Smooth muscle cell of the brain vasculature (primary cell): ENCODE data around the gene FAAP20.

Experiments used
- DNase-seq: peaks from one replicate; pipeline ENCODE4 v3.0.0-alpha.2; 2012; ENCODE audit warnings: low read depth, low spot score

The FAAP20 gene, protein sequence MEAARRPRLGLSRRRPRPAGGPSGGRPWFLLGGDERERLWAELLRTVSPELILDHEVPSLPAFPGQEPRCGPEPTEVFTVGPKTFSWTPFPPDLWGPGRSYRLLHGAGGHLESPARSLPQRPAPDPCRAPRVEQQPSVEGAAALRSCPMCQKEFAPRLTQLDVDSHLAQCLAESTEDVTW

DNA sequence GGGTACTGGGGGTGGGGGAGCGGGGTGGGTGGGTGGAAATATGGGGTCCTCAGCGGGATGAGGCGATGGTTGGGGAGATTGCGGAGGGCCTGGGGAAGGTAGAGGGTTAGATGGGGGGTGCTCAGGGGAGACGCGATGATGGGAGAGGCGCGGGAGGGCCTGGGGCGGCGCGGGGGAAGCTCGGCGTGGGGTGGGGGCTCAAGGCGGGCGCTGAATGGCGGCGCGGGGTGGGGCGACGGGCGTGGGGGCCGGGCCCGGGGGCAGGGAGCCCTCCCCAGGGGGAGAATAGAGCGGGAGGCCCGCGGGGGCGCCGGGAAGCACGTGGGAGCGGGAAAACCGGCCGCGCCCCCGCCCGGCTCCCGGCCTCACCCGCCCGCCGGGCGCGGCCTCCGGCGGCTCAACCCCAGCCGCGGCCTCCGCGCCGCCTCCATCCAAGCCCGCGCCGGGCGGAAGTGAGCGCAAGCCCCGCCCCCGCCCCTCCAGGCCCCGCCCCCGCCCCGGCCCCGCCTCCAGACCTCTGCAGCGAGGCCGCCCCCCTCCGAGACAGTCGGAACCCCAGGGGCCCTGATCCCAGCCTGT lies at the start of gene FAAP20:
Gene FAAP20, minus strand, starts transcription at position 454 of the 579 bp plus-strand sequence. Its CDS starts 23 bp downstream, at position 431.
- no peak for DNase-seq

DNA sequence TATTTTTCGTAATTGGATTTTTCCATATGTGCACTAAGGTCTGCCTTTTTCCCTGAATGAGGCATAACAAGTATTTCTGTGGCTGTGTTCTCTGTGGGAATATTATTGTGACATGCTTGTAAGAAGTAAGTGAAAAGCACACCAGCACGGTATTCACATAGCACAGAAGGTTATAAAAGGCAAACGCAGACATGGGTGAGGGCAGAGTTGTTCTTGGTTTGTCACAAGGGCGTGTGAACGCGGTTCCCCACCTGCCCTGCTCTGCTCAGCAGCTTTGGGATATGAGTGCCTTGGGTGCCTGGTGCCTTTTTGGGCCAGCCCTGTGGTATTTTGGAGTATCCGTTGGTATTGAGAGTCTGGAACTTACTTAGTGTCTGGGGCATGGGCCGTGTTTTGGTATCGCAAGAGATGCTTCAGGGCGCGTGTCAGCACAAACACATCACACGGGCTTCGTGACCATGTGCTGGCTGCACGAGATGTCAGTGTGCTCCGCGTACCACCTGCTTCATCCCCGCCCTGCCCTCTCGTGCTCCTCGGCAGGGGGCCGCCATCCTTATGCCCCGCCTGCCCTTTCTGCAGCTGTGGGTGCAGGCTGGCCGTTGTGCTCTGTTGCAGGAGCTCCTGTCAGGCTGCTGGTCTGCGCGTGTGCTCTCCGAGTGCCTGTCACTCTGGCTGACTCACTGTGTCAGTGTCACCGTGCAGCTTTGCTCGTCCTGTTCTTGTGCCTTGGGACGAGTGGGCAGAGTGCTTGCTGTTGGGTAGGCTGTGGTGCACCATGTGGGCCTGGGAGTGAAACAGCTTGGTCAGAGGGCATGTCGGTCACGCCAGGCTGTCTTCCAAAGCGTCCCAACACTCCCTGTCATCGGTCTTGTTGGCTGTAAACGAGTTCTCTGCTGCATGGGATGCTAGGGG lies 48.5 kb upstream of the FAAP20 start:
- DNase-seq = no peak

DNA sequence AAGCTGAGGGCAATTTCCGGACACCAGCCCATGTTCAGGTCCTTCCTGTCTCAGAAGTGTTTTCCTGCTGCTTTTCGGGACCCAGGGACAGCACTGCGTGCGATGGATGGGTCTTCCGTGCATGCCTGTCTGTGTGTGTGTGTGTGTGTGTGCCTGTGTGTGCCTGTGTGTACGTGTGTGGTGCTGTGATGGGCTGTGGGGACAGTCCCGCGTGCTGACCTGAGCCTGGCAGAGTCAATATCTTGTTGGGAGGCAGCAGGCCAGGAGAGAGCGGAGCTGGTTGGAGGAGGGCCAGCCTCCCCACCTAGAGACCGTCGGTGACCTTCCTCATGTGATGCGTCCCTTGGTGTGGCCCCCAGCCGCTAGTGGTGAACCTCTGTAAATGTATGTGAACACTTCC lies 47.2 kb upstream of the FAAP20 start:
- no peak for DNase-seq

DNA sequence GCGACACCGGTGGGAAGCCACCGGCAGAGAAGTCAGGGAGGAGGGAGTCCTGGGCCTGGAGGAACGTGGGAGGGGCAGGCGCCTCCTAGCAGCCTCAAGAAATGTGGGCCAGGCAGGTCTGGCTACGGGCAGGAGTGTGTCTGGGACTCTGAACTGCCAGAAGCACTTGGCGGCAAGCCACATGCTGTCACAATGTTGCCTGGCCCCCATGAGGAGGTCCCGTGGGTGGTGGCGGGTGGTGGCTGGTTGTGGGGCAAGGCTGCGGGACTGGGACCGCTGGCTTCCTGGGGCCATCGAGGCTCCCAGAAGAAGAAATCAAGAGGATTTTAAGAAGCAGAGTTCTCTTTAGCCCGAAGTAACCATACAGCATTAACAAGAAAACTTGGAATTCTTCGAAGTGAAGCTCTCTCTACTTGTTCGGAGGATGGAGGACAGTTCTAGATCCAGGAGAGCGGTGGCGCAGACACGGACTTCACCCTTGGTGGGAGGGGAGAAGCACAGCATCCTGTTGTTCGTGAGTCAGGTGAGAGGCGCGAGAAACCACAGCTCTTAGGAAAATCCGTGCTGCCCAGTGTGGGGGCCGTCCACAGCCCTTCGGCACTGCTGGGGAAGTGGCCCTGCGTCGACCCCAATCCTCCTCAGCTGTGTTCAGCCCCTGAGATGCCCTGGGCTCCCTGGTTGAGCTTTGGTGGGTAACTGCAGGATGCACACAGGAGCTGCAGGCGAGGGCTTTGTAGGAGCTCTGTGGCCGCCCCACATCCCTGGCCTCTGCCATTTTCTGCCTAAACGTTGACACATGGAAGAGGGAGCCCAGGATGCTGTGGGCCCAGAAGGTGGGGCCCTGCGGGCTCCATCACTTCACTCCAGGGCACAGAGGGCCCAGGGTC lies 45.9 kb upstream of the FAAP20 start:
- DNase-seq = no peak

DNA sequence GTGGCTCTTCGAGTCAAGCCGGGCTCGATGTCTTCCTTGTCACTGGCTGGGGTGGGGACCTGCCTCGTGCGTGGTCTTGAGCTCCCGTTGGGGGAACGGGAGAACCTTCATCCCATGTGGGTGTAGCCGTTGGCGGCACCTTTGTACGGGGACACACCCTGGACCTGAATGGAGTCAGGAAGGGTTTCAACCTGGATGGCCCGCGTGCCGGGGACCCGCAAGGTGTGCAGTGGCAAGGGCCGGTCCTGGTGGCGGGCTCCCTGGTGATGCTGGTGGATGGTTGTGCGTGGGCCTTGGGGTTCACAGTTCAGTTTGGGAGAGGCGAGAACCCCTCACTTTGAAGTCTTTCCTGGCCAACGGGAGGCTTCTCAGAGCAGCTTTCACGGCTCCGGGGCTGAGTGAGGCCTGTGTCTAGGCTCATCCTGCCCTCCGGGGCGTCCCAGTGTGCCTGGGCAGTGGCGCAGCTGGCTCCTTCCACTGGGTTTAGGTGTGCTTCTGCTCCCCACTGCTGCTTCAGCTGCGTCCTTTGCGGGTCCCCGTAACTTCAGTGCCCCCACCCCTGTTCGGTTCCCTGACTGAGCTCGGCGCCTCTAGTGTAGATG lies 44.9 kb upstream of the FAAP20 start:
- no peak for DNase-seq

DNA sequence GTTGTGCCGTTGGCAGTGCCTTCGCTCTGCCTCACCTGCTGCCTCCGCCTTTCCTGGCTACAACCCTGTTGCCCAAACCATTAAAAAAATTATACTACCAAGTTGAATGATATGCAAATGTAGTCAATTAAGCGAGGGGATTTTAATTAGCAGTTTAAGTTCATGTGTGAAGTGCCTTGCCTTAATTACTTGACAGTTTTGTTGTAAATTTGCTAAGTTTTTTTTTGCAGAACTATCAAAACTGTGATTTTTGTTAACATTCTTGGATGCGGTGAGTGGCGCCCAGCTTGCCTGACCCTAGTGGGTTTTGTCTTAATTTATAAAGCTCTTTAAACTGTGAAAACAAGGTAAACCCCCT lies 44.4 kb upstream of the FAAP20 start:
- DNase-seq = no peak

DNA sequence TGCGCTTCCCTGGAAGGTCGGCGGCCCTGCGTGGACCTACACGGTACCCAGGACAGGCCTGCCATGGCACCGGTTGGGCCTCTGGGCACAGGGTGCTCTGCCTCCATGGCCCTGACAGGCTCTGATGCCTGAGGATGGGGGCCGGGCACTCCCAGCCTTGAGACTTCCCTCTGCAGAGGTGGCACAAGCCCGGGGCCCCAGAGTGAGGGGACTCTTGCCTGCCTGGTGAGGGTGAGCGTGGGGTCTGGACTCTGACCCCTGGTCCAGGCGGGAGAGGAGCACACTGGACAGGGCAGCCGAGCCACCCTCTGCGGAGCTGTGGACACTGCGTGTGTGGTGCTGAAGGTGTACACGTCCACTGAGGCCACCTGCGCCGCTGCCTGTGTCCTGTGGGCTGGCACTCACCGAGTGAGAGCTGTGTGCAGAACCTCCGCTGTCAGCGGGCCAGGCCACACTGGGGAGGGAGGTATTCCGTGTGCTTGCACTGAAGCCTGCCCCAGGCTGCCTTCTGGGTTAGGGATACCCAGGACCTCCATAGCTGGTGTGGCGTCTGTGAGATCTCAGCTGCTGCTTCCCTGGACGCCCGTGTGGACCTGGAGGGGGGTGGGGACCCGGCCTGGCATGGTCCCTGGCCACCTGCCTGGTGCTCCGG lies 43.9 kb upstream of the FAAP20 start:
- DNase-seq = no peak

DNA sequence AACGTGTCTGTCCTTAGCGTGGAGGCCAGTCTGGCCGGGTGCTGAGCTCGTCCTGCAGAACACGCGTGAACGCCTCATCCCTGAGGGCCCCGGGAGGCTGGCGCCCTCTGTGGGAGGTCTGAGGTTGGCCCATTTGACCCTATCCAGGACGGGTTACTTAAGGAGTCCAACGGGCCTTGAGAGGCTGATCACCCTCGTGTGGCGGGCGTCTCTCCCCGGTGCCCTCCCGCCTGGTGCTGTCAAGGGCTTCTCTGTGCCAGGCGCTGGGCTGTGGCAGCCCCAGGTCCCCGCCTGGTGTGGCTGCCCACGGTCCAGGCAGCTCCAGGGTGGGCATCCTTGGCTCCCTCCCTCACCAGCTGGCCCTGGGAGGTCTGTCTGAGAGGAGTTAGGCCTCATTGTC lies 43.2 kb upstream of the FAAP20 start:
- DNase-seq = no peak

DNA sequence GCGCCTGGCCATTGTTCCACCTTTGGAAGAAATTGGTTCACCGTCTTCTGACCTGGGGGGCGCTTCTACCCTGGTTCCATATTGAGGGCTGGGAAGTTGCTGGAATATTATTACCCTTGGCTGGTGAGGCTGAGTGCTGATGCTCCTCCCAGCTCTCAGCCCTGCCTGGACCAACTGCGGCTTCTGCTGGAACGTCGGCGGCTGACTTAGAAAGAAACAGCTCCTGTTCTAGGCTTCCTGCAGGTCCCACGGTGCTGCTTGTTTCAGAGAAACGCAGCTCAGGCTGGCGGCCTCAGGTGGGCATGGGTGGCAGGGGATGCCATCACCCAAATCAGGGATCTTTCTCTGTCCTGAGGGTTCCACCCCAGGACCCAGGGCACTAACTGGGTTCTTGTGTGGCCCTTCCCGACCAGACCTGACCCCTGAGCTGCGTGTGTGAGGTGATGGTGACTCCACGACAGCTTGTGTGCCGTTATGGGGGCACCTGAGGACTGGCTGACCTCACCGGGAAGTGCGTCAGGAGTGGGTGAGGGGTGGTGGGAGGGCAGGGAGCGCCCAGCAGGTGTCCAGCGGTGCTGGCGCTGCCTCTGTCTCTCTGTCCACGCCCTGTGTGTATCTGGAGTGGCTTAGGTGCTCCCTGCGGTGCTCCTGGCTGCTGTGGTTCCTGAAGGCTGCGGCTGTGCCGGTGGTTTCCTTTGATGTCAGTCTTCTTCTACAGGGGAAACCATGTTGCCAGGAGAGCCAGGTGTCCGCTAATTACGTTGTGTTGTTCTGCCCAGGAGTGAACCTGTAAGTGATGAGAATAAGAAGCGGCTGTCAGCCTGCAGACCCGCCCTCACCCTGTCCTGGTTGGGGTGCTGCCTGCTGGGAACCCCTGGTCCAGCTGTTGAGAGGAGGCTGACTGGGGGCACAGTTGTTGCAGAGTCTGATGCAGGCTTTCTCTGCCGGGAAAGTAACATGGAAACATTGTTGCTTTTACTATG lies 42.4 kb upstream of the FAAP20 start:
- no peak for DNase-seq

DNA sequence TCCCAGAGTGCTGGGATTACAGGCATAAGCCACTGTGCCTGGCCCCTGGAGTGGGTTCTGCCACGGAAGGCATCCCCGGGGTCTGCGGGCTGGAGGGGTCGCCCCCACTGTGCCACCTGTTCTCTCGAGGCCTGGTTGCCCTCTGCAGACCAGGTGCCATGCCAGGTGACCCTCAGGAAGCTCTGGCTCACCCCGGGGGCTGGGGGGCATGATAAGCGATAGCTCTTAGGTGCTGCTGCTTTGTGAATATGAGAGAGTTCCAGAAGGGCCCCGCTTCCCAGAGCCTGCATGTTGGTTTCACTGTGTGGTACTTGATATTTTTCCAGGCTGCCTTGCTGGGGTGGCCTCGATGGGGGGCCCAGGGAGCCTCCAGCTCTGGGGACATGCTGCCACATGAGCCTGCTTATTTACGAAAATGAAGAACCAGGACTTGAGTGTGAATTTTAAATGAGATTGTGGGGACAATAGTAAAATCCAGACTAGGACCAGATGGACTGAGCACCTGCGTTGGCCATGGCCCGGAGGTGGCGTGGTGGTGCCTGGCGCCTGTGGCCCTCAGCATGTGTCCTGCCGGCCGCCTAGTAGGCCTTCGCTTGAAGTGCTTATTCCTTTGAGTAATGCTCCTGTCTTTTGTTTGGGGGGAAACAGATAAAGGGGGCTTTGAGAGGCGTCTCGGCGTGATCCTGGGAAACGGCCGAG lies 40.9 kb upstream of the FAAP20 start:
- no peak for DNase-seq

DNA sequence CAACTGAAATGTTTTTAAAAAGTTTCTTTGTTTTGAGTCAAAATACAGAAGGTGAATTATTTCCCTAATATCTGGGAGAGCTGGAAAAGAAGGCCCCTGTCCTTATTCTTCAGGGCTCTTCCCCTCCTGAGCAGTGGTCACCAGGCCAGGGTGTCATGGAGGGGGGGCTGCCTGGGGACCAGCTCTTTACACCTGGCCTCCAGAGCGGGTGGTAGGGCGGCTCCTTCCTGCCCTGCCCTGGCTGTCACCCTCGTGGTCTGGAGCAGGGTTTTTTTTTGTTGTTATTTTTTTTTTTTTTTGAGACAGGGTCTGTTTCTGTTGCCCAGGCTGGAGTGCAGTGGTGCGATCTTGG lies 40.2 kb upstream of the FAAP20 start:
- DNase-seq = no peak

DNA sequence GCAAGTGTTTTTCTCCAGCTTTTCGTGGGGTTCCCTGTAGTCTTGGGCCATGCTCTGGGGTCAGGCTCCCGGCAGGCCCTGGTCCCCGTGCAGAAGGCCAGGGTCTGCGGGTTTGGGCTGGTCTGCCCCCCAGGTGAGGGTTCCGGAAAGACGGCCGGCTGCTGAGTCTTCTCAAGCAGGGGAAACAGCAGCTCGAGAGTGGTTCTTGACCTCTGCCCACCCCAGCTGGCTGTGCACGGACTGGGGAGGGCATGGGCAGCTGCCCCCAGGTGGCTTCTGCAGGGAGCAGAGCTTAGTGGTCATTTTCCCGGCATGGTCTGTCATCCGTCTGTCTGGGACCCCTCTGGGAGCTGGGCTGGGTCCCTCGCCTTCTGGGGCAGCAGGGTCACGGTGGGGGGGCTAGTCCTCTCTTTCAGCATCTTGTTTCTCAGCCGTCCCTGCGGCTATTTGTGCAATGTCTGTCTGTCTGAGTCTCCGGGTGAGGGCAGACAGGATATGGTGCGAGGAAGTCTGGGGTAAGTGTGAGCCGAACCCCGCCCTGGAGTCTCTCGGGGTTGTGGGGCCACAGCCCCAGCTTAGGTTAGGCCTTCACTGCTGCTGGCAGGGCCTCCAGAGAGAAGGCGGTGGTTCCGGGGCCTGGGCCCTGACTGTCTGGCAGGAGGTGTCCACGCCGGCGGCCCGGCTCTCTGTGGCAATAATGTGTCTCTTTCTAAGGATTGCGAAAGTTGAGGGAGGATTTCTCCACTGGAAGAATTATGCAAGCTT lies 39.6 kb upstream of the FAAP20 start:
- no peak for DNase-seq

DNA sequence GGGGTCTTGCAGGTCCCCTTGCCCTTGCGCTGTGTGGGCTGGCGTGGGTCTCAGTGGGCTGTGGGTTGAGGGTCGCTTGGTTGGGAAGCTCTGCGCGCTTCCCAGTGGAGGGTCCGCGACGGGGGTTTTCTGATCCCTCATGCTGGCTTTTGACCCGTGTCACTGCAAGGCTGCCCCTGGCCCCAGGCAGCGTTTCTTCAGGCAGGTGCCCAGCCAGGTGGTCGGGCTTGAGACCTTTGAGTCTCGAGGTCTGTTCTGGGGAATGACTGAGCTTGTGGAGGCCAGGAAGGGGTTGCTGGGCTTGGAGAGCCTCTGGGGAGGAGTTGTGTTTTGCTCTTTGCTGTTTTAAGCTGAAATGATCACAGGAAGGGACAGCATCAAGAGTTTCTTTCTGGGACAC lies 38.9 kb upstream of the FAAP20 start:
- no peak for DNase-seq

DNA sequence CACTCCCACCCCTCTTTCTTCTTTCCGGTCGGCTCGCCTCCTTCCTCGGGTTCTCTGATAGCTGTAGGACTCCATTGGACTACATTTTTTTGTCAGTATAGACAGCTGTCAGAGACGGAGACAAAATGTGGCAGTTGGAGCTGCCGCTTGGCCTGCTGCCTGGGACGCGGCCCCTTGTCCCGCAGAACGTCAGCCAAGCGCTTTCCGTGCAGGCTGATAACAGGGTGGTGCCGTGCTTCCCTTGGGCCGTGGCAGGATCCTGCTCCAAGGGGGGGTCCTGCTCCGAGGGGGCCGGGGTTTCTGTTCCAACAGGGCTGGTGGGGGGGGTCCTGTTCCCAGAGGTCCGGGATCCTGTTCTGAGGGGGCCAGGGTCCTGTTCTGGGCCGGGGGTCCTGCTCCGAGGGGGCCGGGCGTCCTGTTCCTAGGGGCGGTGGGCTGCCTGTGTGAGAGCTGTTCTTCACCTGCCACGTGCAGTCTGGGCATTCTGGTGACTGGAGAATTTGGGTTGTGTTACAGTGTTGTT lies 38.4 kb upstream of the FAAP20 start:
- no peak for DNase-seq

DNA sequence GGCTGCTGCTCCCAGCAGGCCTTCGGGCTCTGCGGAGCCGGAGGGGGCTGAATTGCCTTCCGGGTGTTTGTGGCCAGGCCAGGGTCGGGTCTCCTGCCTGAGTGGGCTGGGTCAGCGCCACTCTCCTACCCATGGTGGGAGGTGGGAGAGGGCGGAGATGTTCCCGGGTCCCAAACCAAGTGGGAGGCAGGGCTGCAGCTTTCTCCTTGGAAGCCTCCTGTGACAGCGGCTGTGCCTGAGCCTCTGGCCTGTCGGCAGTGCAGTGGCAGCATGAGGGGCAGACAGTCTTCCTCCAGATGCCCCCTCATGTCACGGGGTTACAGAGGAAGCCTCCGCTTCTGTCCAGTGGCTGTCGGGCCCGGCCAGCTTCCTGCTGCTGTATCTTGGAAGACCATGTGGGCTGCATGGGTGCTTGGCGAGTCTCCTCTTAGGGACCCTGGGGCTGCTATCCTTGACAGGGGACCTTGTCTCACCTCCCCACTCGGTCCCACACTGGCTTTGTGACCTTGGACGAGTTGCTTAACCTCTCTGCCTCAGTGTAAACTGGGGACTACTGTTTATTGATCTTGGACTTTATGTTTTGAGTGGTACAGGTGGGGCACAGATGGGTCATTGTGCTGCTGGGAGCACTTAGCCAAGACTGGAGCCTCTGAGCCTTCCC lies 37.8 kb upstream of the FAAP20 start:
- no peak for DNase-seq

DNA sequence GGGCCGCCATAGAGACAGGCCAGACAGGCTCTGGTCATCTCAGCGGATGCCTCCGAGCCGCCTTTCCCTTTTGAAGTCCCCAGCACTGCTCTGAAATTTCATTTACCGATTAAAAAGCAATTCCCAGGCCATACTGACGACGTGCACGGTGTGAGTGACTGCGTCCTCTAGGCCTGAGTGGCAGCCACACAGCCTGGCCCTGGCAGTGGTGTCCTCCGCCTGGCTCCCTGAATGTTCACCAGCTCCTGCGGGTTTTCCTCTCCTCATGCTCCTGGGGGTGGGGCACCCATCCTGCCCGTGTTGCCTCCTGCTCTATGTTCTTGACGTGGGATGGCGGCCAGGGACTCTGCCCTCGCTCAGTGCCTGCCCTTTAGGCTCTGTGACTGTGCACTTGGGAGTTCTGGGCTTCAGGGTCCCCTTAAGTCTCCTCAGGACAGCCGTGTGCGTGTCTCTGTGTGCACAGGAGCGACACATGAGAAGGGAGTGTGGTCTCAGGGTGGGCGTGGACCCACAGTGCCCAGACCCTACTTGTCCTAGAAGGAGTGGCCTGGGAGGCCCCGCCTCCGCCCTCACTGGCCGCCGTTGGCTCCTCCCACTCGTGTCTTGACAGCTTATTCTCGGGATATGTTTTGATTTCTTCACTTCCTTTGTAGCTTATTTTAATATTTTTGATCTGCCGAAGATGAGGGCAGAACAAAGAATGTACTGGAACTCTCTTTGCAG lies 37.1 kb upstream of the FAAP20 start:
- peak; percentile 76 for DNase-seq
